ENCODE measurements around the gene VSTM5. TPM values are rescaled to one million over a fixed set of nuclear protein-coding genes. Genes with fewer than 3 reads are reported as not detected.

VSTM5 gene
- polyA plus RNA-seq, 1 donor (not counting 4 experiments of a cell fraction or from before 2014, with no cell fraction given), result 0.13 TPM

DNA sequence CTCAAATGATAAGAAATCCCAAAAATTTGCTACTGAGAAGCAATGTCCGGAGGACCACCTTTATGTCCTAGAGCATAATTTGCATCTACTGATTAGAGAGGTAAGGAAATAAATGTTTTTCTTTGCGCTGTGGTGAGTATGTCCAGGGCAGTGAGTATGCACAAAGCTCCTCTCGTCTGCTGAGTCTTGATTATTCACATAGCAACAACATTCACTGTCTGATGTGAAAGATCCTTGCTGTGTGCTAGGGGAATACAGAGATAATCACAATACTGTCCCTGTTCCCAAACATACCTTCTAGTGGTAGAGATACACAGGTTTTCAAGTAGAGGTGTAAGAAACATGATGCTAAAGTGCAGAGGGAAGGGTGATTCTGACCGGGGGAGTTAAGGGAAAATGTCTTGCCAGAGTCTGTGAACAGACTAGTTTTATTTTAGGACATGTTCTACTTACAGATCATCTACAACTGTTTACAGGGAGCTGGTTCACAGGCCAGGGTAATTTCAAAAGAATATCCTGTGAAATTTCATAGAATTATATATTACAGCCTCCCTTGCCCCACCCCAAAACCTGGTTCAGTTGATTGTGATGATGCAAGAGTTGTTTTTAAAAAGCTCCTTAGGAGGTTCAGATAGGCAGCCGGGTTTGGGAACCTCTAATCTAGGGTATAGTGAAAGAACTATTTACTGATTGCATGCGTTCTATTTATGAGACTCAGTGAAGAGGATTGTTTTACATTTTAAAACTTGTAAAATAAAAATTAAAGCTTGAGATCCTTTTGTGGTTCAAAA is 53.8 kb downstream of the VSTM5 start:
- H3K36me3 ChIP-seq (ENCODE audit: control insufficient read depth in 2 of 2, extremely low read depth in 1 of 2, insufficient read depth in 2 of 2, low read length in 2 of 2), result peaks cover 20 to 30% of the 10 kb centered on the region in 2 experiments
- no peaks in the 10 kb centered on the region for H3K9me3 ChIP-seq (ENCODE audit: control insufficient read depth, low read depth, low read length)
- no peak for DNase-seq (ENCODE audit: low read depth, low spot score)
- dilution Hi-C loops (cut with MboI; ENCODE audit: extremely low pct_ligation_motif_present, low sequenced_read_pairs), result no loop called here
- H3K9me1 ChIP-seq (ENCODE audit: control insufficient read depth, extremely low read depth, insufficient read depth, low read length), result no peaks in the 10 kb centered on the region
- H2AFZ ChIP-seq (ENCODE audit: control insufficient read depth, low read length), result no peak overlapping the region
- no peak overlapping the region for H3K27ac ChIP-seq (ENCODE audit: control insufficient read depth, insufficient read depth, low read length)
- no peaks in the 10 kb centered on the region for H3K4me1 ChIP-seq (ENCODE audit: control insufficient read depth, extremely low read depth, insufficient read depth, low read length)
- no peak overlapping the region for H3K9ac ChIP-seq (ENCODE audit: control insufficient read depth, extremely low read depth, insufficient read depth, low read length)
- H3K79me2 ChIP-seq (ENCODE audit: control insufficient read depth, insufficient read depth, low read length), result peaks cover 7% of the 10 kb centered on the region
- H3K4me2 ChIP-seq (ENCODE audit: control insufficient read depth, extremely low read depth, insufficient read depth, low read depth, low read length), result no peak overlapping the region
- H3K4me3 ChIP-seq (ENCODE audit: control insufficient read depth in 2 of 3, extremely low read depth in 1 of 3, insufficient read depth in 2 of 3, low read depth in 1 of 3, low read length in 3 of 3), result no peak overlapping the region
- TF ChIP-seq EZH2 (IDR thresholded peaks at IDR 0.05; ENCODE audit: low read length) (no peak), CTCF (optimal IDR thresholded peaks at IDR 0.05 in 1 of 3, IDR thresholded peaks at IDR 0.05 in 1 of 3, conservative IDR thresholded peaks at IDR 0.05 in 1 of 3; ENCODE audit: extremely low read depth in 1 of 3, insufficient read depth in 2 of 3, low read length in 3 of 3) (no peak)
- FAIRE-seq, result peak; percentile 64
- H4K20me1 ChIP-seq (ENCODE audit: control insufficient read depth, extremely low read depth, insufficient read depth, low read length), result no peaks in the 10 kb centered on the region
- no peaks in the 10 kb centered on the region for H3K27me3 ChIP-seq (ENCODE audit: control insufficient read depth, extremely low read depth, insufficient read depth, low read length)

- no peaks in the 10 kb centered on the region for H3K9me3 ChIP-seq (ENCODE audit: control insufficient read depth, low read depth, low read length)
- no peaks in the 10 kb centered on the region for H4K20me1 ChIP-seq (ENCODE audit: control insufficient read depth, extremely low read depth, insufficient read depth, low read length)
- no peak overlapping the region for H3K27ac ChIP-seq (ENCODE audit: control insufficient read depth, insufficient read depth, low read length)
- FAIRE-seq (no peak), DNase-seq (ENCODE audit: low read depth, low spot score) (no peak)
- no peaks in the 10 kb centered on the region for H3K27me3 ChIP-seq (ENCODE audit: control insufficient read depth, extremely low read depth, insufficient read depth, low read length)
- no peak overlapping the region for H3K9ac ChIP-seq (ENCODE audit: control insufficient read depth, extremely low read depth, insufficient read depth, low read length)
- H3K4me3 ChIP-seq (ENCODE audit: control insufficient read depth in 2 of 3, extremely low read depth in 1 of 3, insufficient read depth in 2 of 3, low read depth in 1 of 3, low read length in 3 of 3), result no peak overlapping the region
- H3K9me1 ChIP-seq (ENCODE audit: control insufficient read depth, extremely low read depth, insufficient read depth, low read length), result no peaks in the 10 kb centered on the region
- TF ChIP-seq CTCF (optimal IDR thresholded peaks at IDR 0.05 in 1 of 3, IDR thresholded peaks at IDR 0.05 in 1 of 3, conservative IDR thresholded peaks at IDR 0.05 in 1 of 3; ENCODE audit: extremely low read depth in 1 of 3, insufficient read depth in 2 of 3, low read length in 3 of 3) (no peak), EZH2 (IDR thresholded peaks at IDR 0.05; ENCODE audit: low read length) (no peak)
- H3K4me2 ChIP-seq (ENCODE audit: control insufficient read depth, extremely low read depth, insufficient read depth, low read depth, low read length), result no peak overlapping the region
- H3K4me1 ChIP-seq (ENCODE audit: control insufficient read depth, extremely low read depth, insufficient read depth, low read length), result peaks cover 8% of the 10 kb centered on the region
- dilution Hi-C loops (cut with MboI; ENCODE audit: extremely low pct_ligation_motif_present, low sequenced_read_pairs), result no loop called here
- H2AFZ ChIP-seq (ENCODE audit: control insufficient read depth, low read length), result no peak overlapping the region
- peaks cover 13 to 30% of the 10 kb centered on the region in 2 experiments for H3K36me3 ChIP-seq (ENCODE audit: control insufficient read depth in 2 of 2, extremely low read depth in 1 of 2, insufficient read depth in 2 of 2, low read length in 2 of 2)
- H3K79me2 ChIP-seq (ENCODE audit: control insufficient read depth, insufficient read depth, low read length), result peaks cover 42% of the 10 kb centered on the region
Observed at GRCh38 chr11:93791493-93791892, 58.9 kb downstream of the VSTM5 start.
